Psoas muscle (tissue), 8 donors: Measurements from ENCODE around the gene LPP. TPM values are rescaled to one million over a fixed set of nuclear protein-coding genes. Genes with fewer than 3 reads are reported as not detected.

ENCODE experiments used
- ATAC-seq, 4 donors: fragments of 200-7000 bp; cut with Tn5 transposase; one replicate each; pipeline ENCODE4 v1.9.1; 2020; ENCODE audit warnings: moderate library complexity in 3 of 4, mild to moderate bottlenecking in 2 of 4
- DNase-seq, 2 donors: peaks; one replicate each; pipeline ENCODE4 v3.0.0-alpha.2; 2020
- H3K27ac ChIP-seq: fragments of 200-600 bp; one replicate; pipeline ENCODE4 v1.8.0; 2022
- H3K27me3 ChIP-seq, 3 donors: fragments of 200-600 bp in 1 of 3; one replicate each; pipeline versions ENCODE4 v1.6.1 to v1.8.0; 2013 to 2022; ENCODE audit warnings: low read length in 2 of 3, mild to moderate bottlenecking in 2 of 3, moderate library complexity in 1 of 3; ENCODE audit not compliant: insufficient read depth in 3 of 3
- H3K36me3 ChIP-seq, 2 donors: fragments of 200-600 bp in 1 of 2; one replicate each; pipeline versions ENCODE4 v1.6.1 to v1.8.0; 2013 to 2022; ENCODE audit warnings: low read depth in 1 of 2, mild to moderate bottlenecking in 1 of 2, moderate library complexity in 1 of 2; ENCODE audit not compliant: insufficient read depth in 1 of 2
- H3K4me1 ChIP-seq: fragments of 200-600 bp; one replicate; pipeline ENCODE4 v1.8.0; 2022
- H3K4me3 ChIP-seq: fragments of 200-600 bp; one replicate; pipeline ENCODE4 v1.8.0; 2022; ENCODE audit warnings: mild to moderate bottlenecking
- H3K9me3 ChIP-seq: fragments of 200-600 bp; one replicate; pipeline ENCODE4 v1.8.0; 2022
- WGBS, 3 donors: extraction: QIAGEN DNeasy Blood & Tissue Kit; methylation state at CpG; one replicate each; pipeline versions ENCODE4 v1.1.6 to v1.1.7; 2013; 5-methylcytosine and 5-hydroxymethylcytosine counted together
- intact Hi-C, 2 donors: fragments of 100-400 bp; cut with DNase I; formaldehyde crosslinking; loops; one replicate each; pipeline versions ENCODE4 v1.11.0 to v1.14.2; 2022
- polyA plus RNA-seq, 3 donors: library from polyadenylated mRNA; stranded (reverse); fragments of 200-250 nt; gene quantifications; one replicate each; pipeline ENCODE4 v1.2.3, GENCODE V29; 2013
- total RNA-seq, 4 donors: library from RNA; stranded (reverse); fragmentation: NEBNext Ultra II Directional in 2 of 4; extraction: Animal tissue kit (Norgen Biotek cat#: 25700) in 2 of 4; gene quantifications; one replicate each; pipeline versions ENCODE4 v1.2.1 to v1.2.4, GENCODE V29; 2021 to 2023
- TF ChIP-seq, protein P1 (sequence below): fragments of 200-600 bp; IDR thresholded peaks from one replicate; pipeline ENCODE4 v1.8.0; 2022; ENCODE audit warnings: antibody characterized with exemption
- donor health status: healthy with polysubstance abuse.
- donor health status: DM: no; HTN: no; CAD: no; lungs with moderate emphysema.
- donor health status: Bipolar disorder and iron deficiency.
- donor health status: healthy.
- donor health status: DM: yes; HTN: yes; CAD: no.
- donor health status: DM: no; HTN: no; CAD: no.
- donor health status: DM: no; HTN: no; CAD: no.
- donor health status: DM: yes; HTN: yes; CAD: no.

LPP gene
- total and polyA plus RNA-seq, 7 donors: 2.6 to 80.3 (median 42.8) TPM

DNA sequence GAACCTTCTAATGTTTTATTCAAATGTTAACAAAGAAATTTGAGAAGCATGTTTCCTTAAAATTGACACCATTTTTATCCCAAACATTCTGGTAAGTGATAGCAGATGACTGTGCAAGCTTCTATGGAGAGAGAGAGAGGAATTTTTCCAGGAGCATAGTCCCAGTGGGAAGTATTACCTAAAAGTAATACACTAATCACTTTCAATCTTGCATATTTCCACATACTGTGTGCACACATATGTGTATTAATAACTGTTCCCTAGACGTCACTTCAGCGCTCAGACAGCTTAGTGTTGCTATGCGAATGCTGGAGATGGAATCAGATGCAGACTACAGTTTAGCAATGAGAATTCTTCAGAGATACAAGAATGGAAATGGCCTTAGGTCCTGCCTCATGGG is 593.5 kb downstream of the LPP start:
- ATAC-seq: peak in 3 of 4 donors; percentile 11 to 51 (median 40)

DNA sequence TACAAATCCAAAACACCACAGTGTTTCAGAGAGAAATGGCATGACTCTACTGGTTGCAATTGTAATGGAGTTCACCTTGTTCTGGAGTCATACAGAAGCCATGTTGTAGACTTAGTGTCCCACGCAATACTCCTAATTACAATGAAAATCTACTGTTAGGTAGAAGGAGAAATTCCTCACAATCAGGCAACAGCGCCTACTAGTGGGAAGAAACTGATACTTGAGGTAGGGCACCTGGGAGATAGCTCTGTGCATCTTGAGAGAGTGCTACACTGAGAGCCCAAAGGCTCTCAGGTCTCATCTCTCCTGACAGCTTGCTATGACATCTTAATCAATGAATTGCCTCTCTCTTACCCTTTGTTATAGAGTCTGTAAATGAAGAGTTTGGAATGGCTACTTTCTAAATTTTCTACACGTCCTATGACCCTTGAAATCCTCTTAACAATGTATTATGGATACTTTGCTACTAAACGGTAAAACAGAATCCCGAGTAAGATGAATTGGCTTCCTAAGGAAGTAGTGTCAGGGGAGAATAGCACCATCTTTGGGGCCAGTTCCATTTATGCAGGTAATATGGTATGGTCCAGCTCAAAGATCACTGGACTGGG is 595.2 kb downstream of the LPP start:
- intact Hi-C loops: no loop called here
- Histone ChIP-seq H3K9me3 (no peaks in the 10 kb centered on the region), H3K27me3 (no peaks in the 10 kb centered on the region), H3K27ac (no peak overlapping the region), H3K36me3 (no peaks in the 10 kb centered on the region), H3K4me1 (no peaks in the 10 kb centered on the region), H3K4me3 (no peak overlapping the region)
- DNase-seq: no peak
- 82 to 83% (median 82%) methylated on average over 5 of the region's 5 CpGs for whole genome bisulfite sequencing, 3 donors
- TF ChIP-seq, protein P1, sequence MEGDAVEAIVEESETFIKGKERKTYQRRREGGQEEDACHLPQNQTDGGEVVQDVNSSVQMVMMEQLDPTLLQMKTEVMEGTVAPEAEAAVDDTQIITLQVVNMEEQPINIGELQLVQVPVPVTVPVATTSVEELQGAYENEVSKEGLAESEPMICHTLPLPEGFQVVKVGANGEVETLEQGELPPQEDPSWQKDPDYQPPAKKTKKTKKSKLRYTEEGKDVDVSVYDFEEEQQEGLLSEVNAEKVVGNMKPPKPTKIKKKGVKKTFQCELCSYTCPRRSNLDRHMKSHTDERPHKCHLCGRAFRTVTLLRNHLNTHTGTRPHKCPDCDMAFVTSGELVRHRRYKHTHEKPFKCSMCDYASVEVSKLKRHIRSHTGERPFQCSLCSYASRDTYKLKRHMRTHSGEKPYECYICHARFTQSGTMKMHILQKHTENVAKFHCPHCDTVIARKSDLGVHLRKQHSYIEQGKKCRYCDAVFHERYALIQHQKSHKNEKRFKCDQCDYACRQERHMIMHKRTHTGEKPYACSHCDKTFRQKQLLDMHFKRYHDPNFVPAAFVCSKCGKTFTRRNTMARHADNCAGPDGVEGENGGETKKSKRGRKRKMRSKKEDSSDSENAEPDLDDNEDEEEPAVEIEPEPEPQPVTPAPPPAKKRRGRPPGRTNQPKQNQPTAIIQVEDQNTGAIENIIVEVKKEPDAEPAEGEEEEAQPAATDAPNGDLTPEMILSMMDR: peak; percentile 29
- no peak for ATAC-seq

More for the DNA sequence above, 593.5 kb downstream of the LPP start:
- Histone ChIP-seq H3K27ac (no peak overlapping the region), H3K36me3 (no peaks in the 10 kb centered on the region), H3K9me3 (no peaks in the 10 kb centered on the region), H3K4me3 (no peak overlapping the region), H3K4me1 (peaks cover 4% of the 10 kb centered on the region), H3K27me3 (no peaks in the 10 kb centered on the region)
- intact Hi-C loops: no loop called here
- 66 to 83% (median 76%) methylated on average over 3 of the region's 3 CpGs for WGBS, 3 donors
- TF ChIP-seq, protein P1: no peak
- DNase-seq: no peak

- intact Hi-C loops: no loop called here
These were observed 595.9 kb downstream of the LPP start for GRCh38 chr3:188749830-188750229.

GRCh38 chr3:188750617-188751016 is 596.7 kb downstream of the LPP start:
- DNase-seq (no peak), ATAC-seq (no peak)
- intact Hi-C loops: no loop called here
- H3K9me3 ChIP-seq: no peaks in the 10 kb centered on the region
- 80 to 88% (median 85%) methylated on average over 1 of the region's 1 CpG for WGBS, 3 donors
- no peak overlapping the region for H3K27ac ChIP-seq
- no peaks in the 10 kb centered on the region for H3K4me1 ChIP-seq
- no peak overlapping the region for H3K4me3 ChIP-seq
- no peaks in the 10 kb centered on the region for H3K36me3 ChIP-seq
- TF ChIP-seq, protein P1: no peak
- no peaks in the 10 kb centered on the region for H3K27me3 ChIP-seq

More at GRCh38 chr3:188749830-188750229, 595.9 kb downstream of the LPP start:
- no peaks in the 10 kb centered on the region for H3K36me3 ChIP-seq
- no peaks in the 10 kb centered on the region for H3K27me3 ChIP-seq
- 83 to 98% (median 97%) methylated on average over 4 of the region's 4 CpGs for WGBS, 3 donors
- DNase-seq (no peak), ATAC-seq (no peak)
- TF ChIP-seq, protein P1: no peak
- H3K4me3 ChIP-seq: no peak overlapping the region
- H3K9me3 ChIP-seq: no peaks in the 10 kb centered on the region
- H3K4me1 ChIP-seq: no peaks in the 10 kb centered on the region
- no peak overlapping the region for H3K27ac ChIP-seq

GRCh38 chr3:188752850-188753249 is 598.9 kb downstream of the LPP start:
- Histone ChIP-seq H3K27me3 (no peaks in the 10 kb centered on the region), H3K9me3 (no peaks in the 10 kb centered on the region), H3K4me3 (no peak overlapping the region), H3K4me1 (no peaks in the 10 kb centered on the region), H3K27ac (no peak overlapping the region), H3K36me3 (no peaks in the 10 kb centered on the region)
- TF ChIP-seq, protein P1: no peak
- DNase-seq (no peak), ATAC-seq (no peak)
- 91 to 97% (median 94%) methylated on average over 1 of the region's 1 CpG for WGBS, 3 donors
- intact Hi-C loops: no loop called here
